ENCODE measurements around the gene VPS35L.

Gene VPS35L

DNA sequence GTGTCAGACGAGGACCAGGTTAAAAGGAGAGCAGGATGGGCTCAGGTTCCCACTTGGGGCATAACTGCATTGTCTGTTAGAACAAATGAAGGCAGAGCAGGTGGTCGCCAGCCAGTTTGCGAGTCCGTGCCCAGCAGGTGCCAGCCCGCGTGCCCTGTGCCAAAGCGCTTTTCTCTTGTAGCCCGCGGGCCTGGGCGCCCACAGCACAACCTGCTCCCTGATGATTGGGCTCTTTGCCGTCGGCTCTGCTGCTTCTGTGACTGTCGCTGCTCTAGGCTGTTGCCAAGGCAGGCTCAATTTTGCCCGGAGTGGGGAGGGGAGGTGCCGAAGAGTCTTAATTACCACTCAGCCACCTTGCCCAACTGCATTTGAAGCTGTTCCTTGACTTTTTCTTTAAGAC, 141.5 kb downstream of the VPS35L start:
- Histone ChIP-seq H2AK5ac (ENCODE audit: low read length) (no peak overlapping the region), H2BK12ac (ENCODE audit: low read length) (no peak overlapping the region), H3K79me2 (ENCODE audit: control insufficient read depth, insufficient read depth, low read length, poor library complexity) (no peaks in the 10 kb centered on the region), H3K4me2 (ENCODE audit: low read length) (no peak overlapping the region), H3K4ac (ENCODE audit: low read depth, low read length) (no peak overlapping the region), H3K27me3 (ENCODE audit: insufficient read depth, low read length) (no peaks in the 10 kb centered on the region), H3K27ac (ENCODE audit: low read depth, low read length) (no peak overlapping the region), H4K91ac (ENCODE audit: low read depth, low read length) (no peak overlapping the region), H3K23ac (ENCODE audit: low read length) (no peak overlapping the region), H3K18ac (ENCODE audit: low read length) (no peak overlapping the region), H2BK120ac (ENCODE audit: insufficient read depth, low read length, poor library complexity) (no peak overlapping the region), H3K4me3 (ENCODE audit: low read depth, low read length) (no peak overlapping the region), H3K9ac (ENCODE audit: low read length) (no peak overlapping the region), H3K4me1 (ENCODE audit: control insufficient read depth in 1 of 2, insufficient read depth in 2 of 2, low read length in 2 of 2) (no peaks in the 10 kb centered on the region), H3K79me1 (ENCODE audit: low read length) (no peaks in the 10 kb centered on the region), H3K36me3 (ENCODE audit: control insufficient read depth in 1 of 2, insufficient read depth in 2 of 2, low read length in 2 of 2) (peaks cover 22 to 25% of the 10 kb centered on the region in 2 experiments), H3K14ac (ENCODE audit: low read length) (no peak overlapping the region), H4K8ac (ENCODE audit: low read depth, low read length) (no peak overlapping the region), H3K9me3 (ENCODE audit: insufficient read depth, low read depth, low read length) (peaks cover 1% of the 10 kb centered on the region), H2AFZ (ENCODE audit: insufficient read depth, low read length, poor library complexity) (no peak overlapping the region), H4K12ac (ENCODE audit: low read depth, low read length) (no peak overlapping the region), H2BK5ac (ENCODE audit: low read depth, low read length, poor library complexity) (no peak overlapping the region)
- whole genome bisulfite sequencing (ENCODE audit: extremely low coverage, insufficient coverage, insufficient read length): no CpG with 5 or more reads among the region's 15 CpGs
- no peak for DNase-seq

- WGBS (ENCODE audit: extremely low coverage, insufficient coverage, insufficient read length): no CpG with 5 or more reads among the region's 8 CpGs
- no peak overlapping the region for H3K4me3 ChIP-seq (ENCODE audit: low read depth, low read length)
- no peak overlapping the region for H3K4me2 ChIP-seq (ENCODE audit: low read length)
- H3K23ac ChIP-seq (ENCODE audit: low read length): no peak overlapping the region
- no peak overlapping the region for H2BK12ac ChIP-seq (ENCODE audit: low read length)
- no peak overlapping the region for H3K18ac ChIP-seq (ENCODE audit: low read length)
- H3K4me1 ChIP-seq (ENCODE audit: control insufficient read depth in 1 of 2, insufficient read depth in 2 of 2, low read length in 2 of 2): no peaks in the 10 kb centered on the region
- H4K12ac ChIP-seq (ENCODE audit: low read depth, low read length): no peak overlapping the region
- H2BK120ac ChIP-seq (ENCODE audit: insufficient read depth, low read length, poor library complexity): no peak overlapping the region
- H4K91ac ChIP-seq (ENCODE audit: low read depth, low read length): no peak overlapping the region
- H4K8ac ChIP-seq (ENCODE audit: low read depth, low read length): no peak overlapping the region
- DNase-seq: peak in 1 of 2 donors; percentile 67
- no peak overlapping the region for H2AK5ac ChIP-seq (ENCODE audit: low read length)
- no peaks in the 10 kb centered on the region for H3K79me1 ChIP-seq (ENCODE audit: low read length)
- H2BK5ac ChIP-seq (ENCODE audit: low read depth, low read length, poor library complexity): no peak overlapping the region
- no peaks in the 10 kb centered on the region for H3K79me2 ChIP-seq (ENCODE audit: control insufficient read depth, insufficient read depth, low read length, poor library complexity)
- H3K9ac ChIP-seq (ENCODE audit: low read length): no peak overlapping the region
- H3K4ac ChIP-seq (ENCODE audit: low read depth, low read length): no peak overlapping the region
- no peak overlapping the region for H3K27ac ChIP-seq (ENCODE audit: low read depth, low read length)
- no peaks in the 10 kb centered on the region for H3K27me3 ChIP-seq (ENCODE audit: insufficient read depth, low read length)
- H3K9me3 ChIP-seq (ENCODE audit: insufficient read depth, low read depth, low read length): no peaks in the 10 kb centered on the region
- no peak overlapping the region for H3K14ac ChIP-seq (ENCODE audit: low read length)
- peaks cover 23 to 25% of the 10 kb centered on the region in 2 experiments for H3K36me3 ChIP-seq (ENCODE audit: control insufficient read depth in 1 of 2, insufficient read depth in 2 of 2, low read length in 2 of 2)
- H2AFZ ChIP-seq (ENCODE audit: insufficient read depth, low read length, poor library complexity): no peak overlapping the region
Measured at GRCh38 chr16:19697756-19698318, 142.3 kb downstream of the VPS35L start.

DNA sequence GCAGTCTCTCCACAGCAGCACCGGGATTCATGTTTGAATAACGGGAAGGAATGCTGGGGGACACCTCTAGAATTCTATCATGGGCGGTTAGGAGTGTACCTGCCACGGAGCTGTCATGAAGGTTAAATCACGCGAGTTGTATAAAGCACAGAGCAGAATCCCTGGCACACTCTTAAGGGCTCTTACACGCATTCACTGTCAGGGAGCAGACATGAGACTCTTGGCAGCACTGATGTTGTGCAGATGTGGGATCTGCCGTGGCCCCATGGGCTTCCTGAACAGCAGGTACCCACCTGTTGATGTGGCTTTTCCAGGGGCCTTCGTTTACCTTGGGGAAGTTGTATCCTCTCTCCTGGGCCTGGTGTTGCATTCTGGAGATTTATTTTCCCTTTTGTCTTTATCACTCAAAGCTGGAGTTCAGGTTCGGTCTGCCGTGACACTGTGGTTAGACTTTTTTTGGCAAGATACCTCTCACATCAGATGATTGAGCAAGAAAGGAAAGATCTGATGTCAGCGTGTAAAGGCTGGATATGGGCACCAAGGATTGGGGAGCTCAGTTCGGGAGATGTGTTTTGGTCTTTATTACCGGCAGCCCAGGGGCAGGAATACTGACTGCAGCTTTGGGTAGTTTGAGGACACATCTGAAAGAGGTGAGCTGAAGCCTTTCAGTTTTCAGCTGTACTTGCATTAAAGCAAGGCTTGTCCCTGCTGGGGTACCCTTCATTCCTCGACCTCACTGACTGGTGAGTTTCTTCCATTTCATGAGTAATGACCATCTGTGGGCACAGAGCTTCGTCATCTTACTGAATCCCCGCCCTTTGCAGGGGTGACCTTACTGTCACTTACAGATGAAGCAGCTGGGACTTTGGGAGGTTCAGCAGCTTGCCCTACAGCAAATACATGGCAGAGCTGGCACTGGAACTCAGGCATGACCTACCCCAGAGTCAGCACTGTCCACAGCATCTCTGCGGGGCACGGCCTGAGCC, 143.3 kb downstream of the VPS35L start:
- Histone ChIP-seq H4K91ac (ENCODE audit: low read depth, low read length) (no peak overlapping the region), H3K79me1 (ENCODE audit: low read length) (no peaks in the 10 kb centered on the region)

GRCh38 chr16:19699472-19699871, 144.0 kb downstream of the VPS35L start:
- DNase-seq: no peak
- H3K79me1 ChIP-seq (ENCODE audit: low read length): no peaks in the 10 kb centered on the region
- no peak overlapping the region for H3K4ac ChIP-seq (ENCODE audit: low read depth, low read length)
- no peak overlapping the region for H2BK120ac ChIP-seq (ENCODE audit: insufficient read depth, low read length, poor library complexity)
- H3K79me2 ChIP-seq (ENCODE audit: control insufficient read depth, insufficient read depth, low read length, poor library complexity): no peaks in the 10 kb centered on the region
- no peak overlapping the region for H2AFZ ChIP-seq (ENCODE audit: insufficient read depth, low read length, poor library complexity)
- H2AK5ac ChIP-seq (ENCODE audit: low read length): no peak overlapping the region
- no peaks in the 10 kb centered on the region for H3K9me3 ChIP-seq (ENCODE audit: insufficient read depth, low read depth, low read length)
- no peak overlapping the region for H4K91ac ChIP-seq (ENCODE audit: low read depth, low read length)
- H3K4me1 ChIP-seq (ENCODE audit: control insufficient read depth in 1 of 2, insufficient read depth in 2 of 2, low read length in 2 of 2): peaks cover 3% of the 10 kb centered on the region in 2 experiments
- no peak overlapping the region for H3K23ac ChIP-seq (ENCODE audit: low read length)
- H3K14ac ChIP-seq (ENCODE audit: low read length): no peak overlapping the region
- H3K9ac ChIP-seq (ENCODE audit: low read length): no peak overlapping the region
- peaks cover 30% of the 10 kb centered on the region in 2 experiments for H3K36me3 ChIP-seq (ENCODE audit: control insufficient read depth in 1 of 2, insufficient read depth in 2 of 2, low read length in 2 of 2)
- no peak overlapping the region for H3K18ac ChIP-seq (ENCODE audit: low read length)
- H4K12ac ChIP-seq (ENCODE audit: low read depth, low read length): no peak overlapping the region
- H3K4me3 ChIP-seq (ENCODE audit: low read depth, low read length): no peak overlapping the region
- H3K27me3 ChIP-seq (ENCODE audit: insufficient read depth, low read length): no peaks in the 10 kb centered on the region
- no CpG with 5 or more reads among the region's 8 CpGs for WGBS (ENCODE audit: extremely low coverage, insufficient coverage, insufficient read length)
- H2BK5ac ChIP-seq (ENCODE audit: low read depth, low read length, poor library complexity): no peak overlapping the region
- H4K8ac ChIP-seq (ENCODE audit: low read depth, low read length): no peak overlapping the region
- H3K27ac ChIP-seq (ENCODE audit: low read depth, low read length): no peak overlapping the region
- no peak overlapping the region for H3K4me2 ChIP-seq (ENCODE audit: low read length)
- H2BK12ac ChIP-seq (ENCODE audit: low read length): no peak overlapping the region

More for the DNA sequence above, 143.3 kb downstream of the VPS35L start:
- Histone ChIP-seq H3K18ac (ENCODE audit: low read length) (no peak overlapping the region), H2AK5ac (ENCODE audit: low read length) (no peak overlapping the region), H3K4me2 (ENCODE audit: low read length) (no peak overlapping the region), H3K4me3 (ENCODE audit: low read depth, low read length) (no peak overlapping the region), H2BK120ac (ENCODE audit: insufficient read depth, low read length, poor library complexity) (no peak overlapping the region), H3K9me3 (ENCODE audit: insufficient read depth, low read depth, low read length) (no peaks in the 10 kb centered on the region), H3K79me2 (ENCODE audit: control insufficient read depth, insufficient read depth, low read length, poor library complexity) (no peaks in the 10 kb centered on the region), H3K27ac (ENCODE audit: low read depth, low read length) (no peak overlapping the region), H3K9ac (ENCODE audit: low read length) (no peak overlapping the region), H4K8ac (ENCODE audit: low read depth, low read length) (no peak overlapping the region), H3K27me3 (ENCODE audit: insufficient read depth, low read length) (no peaks in the 10 kb centered on the region), H4K12ac (ENCODE audit: low read depth, low read length) (no peak overlapping the region), H3K4me1 (ENCODE audit: control insufficient read depth in 1 of 2, insufficient read depth in 2 of 2, low read length in 2 of 2) (no peaks in the 10 kb centered on the region), H3K36me3 (ENCODE audit: control insufficient read depth in 1 of 2, insufficient read depth in 2 of 2, low read length in 2 of 2) (peaks cover 25 to 27% of the 10 kb centered on the region in 2 experiments), H3K23ac (ENCODE audit: low read length) (no peak overlapping the region), H2BK12ac (ENCODE audit: low read length) (no peak overlapping the region), H2AFZ (ENCODE audit: insufficient read depth, low read length, poor library complexity) (no peak overlapping the region), H2BK5ac (ENCODE audit: low read depth, low read length, poor library complexity) (no peak overlapping the region), H3K14ac (ENCODE audit: low read length) (no peak overlapping the region), H3K4ac (ENCODE audit: low read depth, low read length) (no peak overlapping the region)
- no CpG with 5 or more reads among the region's 19 CpGs for WGBS (ENCODE audit: extremely low coverage, insufficient coverage, insufficient read length)
- no peak for DNase-seq
